CD8-positive, alpha-beta memory T cell (primary cell): ENCODE measurements around the gene GGTA1. TPM values are rescaled to one million over a fixed set of nuclear protein-coding genes. Genes with fewer than 3 reads are reported as not detected.
"Not testable (repeated sequence)": the region's sequence is repeated elsewhere in the genome, so short reads cannot be mapped to it uniquely, and the experiment has no call there.

ENCODE experiments used
- CTCF ChIA-PET: fragments of 350-600 bp; sonication (Branson Sonifier 250); formaldehyde crosslinking; loops from one replicate; lab custom pipeline; 2021; ENCODE audit warnings: antibody characterized with exemption; lab: Charles Lee
- POLR2A ChIA-PET: fragments of 350-600 bp; sonication (Branson Sonifier 250); formaldehyde crosslinking; loops from one replicate; lab custom pipeline; 2021; ENCODE audit warnings: antibody characterized with exemption; lab: Charles Lee
- DNase-seq, 5 donors: peaks; one replicate each; pipeline versions ENCODE4 v3.0.0 to v3.0.0-alpha.2; 2020 to 2022; ENCODE audit warnings: mixed read lengths in 1 of 5
- H3K27ac ChIP-seq: one replicate; pipeline ENCODE4 v1.7.0; 2013; ENCODE audit warnings: low read depth, mild to moderate bottlenecking, low read length, moderate library complexity
- H3K27me3 ChIP-seq: 2 replicates; pipeline ENCODE4 v1.7.0; 2013; ENCODE audit warnings: low read length, mild to moderate bottlenecking; ENCODE audit not compliant: insufficient read depth, poor library complexity, severe bottlenecking
- H3K36me3 ChIP-seq: 2 replicates; pipeline ENCODE4 v1.7.0; 2013; ENCODE audit warnings: mild to moderate bottlenecking, low read length, moderate library complexity; ENCODE audit not compliant: insufficient read depth
- H3K4me1 ChIP-seq: 2 replicates; pipeline ENCODE4 v1.7.0; 2013; ENCODE audit warnings: mild to moderate bottlenecking, low read length, moderate library complexity; ENCODE audit not compliant: insufficient read depth
- H3K4me3 ChIP-seq: 2 replicates; pipeline ENCODE4 v1.7.0; 2013; ENCODE audit warnings: mild to moderate bottlenecking, low read length
- H3K9me3 ChIP-seq: 2 replicates; pipeline ENCODE4 v1.7.0; 2013; ENCODE audit warnings: mild to moderate bottlenecking, low read length
- H3K27ac Mint-ChIP-seq, 8 donors: one replicate each; pipeline ENCODE4 v1.8.0; 2020 to 2021; ENCODE audit warnings: mixed read lengths in 8 of 8, mild to moderate bottlenecking in 6 of 8, inconsistent platforms in 3 of 8, moderate library complexity in 3 of 8
- H3K27me3 Mint-ChIP-seq, 2 donors: one replicate each; pipeline ENCODE4 v1.8.0; 2020 to 2021; ENCODE audit warnings: mixed read lengths in 2 of 2, mild to moderate bottlenecking in 1 of 2, moderate library complexity in 1 of 2
- H3K36me3 Mint-ChIP-seq, 3 donors: one replicate each; pipeline ENCODE4 v1.8.0; 2020 to 2021; ENCODE audit warnings: mixed read lengths in 3 of 3, inconsistent platforms in 1 of 3, mild to moderate bottlenecking in 1 of 3
- H3K4me1 Mint-ChIP-seq, 3 donors: one replicate each; pipeline ENCODE4 v1.8.0; 2020 to 2021; ENCODE audit warnings: mixed read lengths in 3 of 3, inconsistent platforms in 1 of 3, mild to moderate bottlenecking in 1 of 3
- H3K4me3 Mint-ChIP-seq, 7 donors: one replicate each; pipeline ENCODE4 v1.8.0; 2020 to 2021; ENCODE audit warnings: mixed read lengths in 7 of 7, mild to moderate bottlenecking in 6 of 7, moderate library complexity in 4 of 7, inconsistent platforms in 2 of 7
- H3K9me3 Mint-ChIP-seq, 5 donors: one replicate each; pipeline ENCODE4 v1.8.0; 2020 to 2022; ENCODE audit warnings: mixed read lengths in 5 of 5, mild to moderate bottlenecking in 3 of 5, moderate library complexity in 2 of 5, inconsistent platforms in 1 of 5
- polyA plus RNA-seq: library from polyadenylated mRNA; unstranded; fragments of 300-500 nt; fragmentation: Illumina TruSeq; gene quantifications from one replicate; pipeline ENCODE4 v1.2.3, GENCODE V29; 2021
- total RNA-seq, 2 experiments: library from RNA; stranded (reverse); gene quantifications; one replicate each; pipeline ENCODE4 v1.2.3, GENCODE V29; 2021

GGTA1 gene
- total and polyA plus RNA-seq, 3 experiments from 2014 or later, result not detected

- no peak overlapping the region for H3K27ac ChIP-seq
- no peaks in the 10 kb centered on the region for H3K9me3 ChIP-seq
- H3K4me1 ChIP-seq, result no peaks in the 10 kb centered on the region
- no peaks in the 10 kb centered on the region for H3K27me3 ChIP-seq
- DNase-seq, result no peak
- Mint-ChIP-seq H3K4me1 (no peaks in the 10 kb centered on the region), H3K36me3 (no peaks in the 10 kb centered on the region), H3K9me3 (no peaks in the 10 kb centered on the region), H3K27me3 (peaks cover 1 to 18% of the 10 kb centered on the region in 2 donors), H3K27ac (no peak overlapping the region), H3K4me3 (no peak overlapping the region)
- POLR2A ChIA-PET, result no interaction called here
- no peak overlapping the region for H3K4me3 ChIP-seq
- H3K36me3 ChIP-seq, result no peaks in the 10 kb centered on the region
- CTCF ChIA-PET, result no interaction called here
Measured at GRCh38 chr9:121537283-121537682, 37.6 kb upstream of the GGTA1 start.

GRCh38 chr9:121532881-121533280 lies 33.2 kb upstream of the GGTA1 start:
- ChIA-PET CTCF (interaction anchor here (1.0 kb wide), 1 partner anchor 14 kb away, joined by 3 read pairs; no protein-coding TSS in a partner anchor), POLR2A (no interaction called here)
- H3K27ac Mint-ChIP-seq, result no peak overlapping the region
- Histone ChIP-seq H3K4me3 (no peak overlapping the region), H3K36me3 (no peaks in the 10 kb centered on the region), H3K27me3 (no peaks in the 10 kb centered on the region), H3K27ac (no peak overlapping the region), H3K9me3 (no peaks in the 10 kb centered on the region), H3K4me1 (no peaks in the 10 kb centered on the region)
- H3K36me3 Mint-ChIP-seq, result no peaks in the 10 kb centered on the region
- H3K27me3 Mint-ChIP-seq, result peaks cover 14 to 18% of the 10 kb centered on the region in 2 donors
- no peak overlapping the region for H3K4me3 Mint-ChIP-seq
- DNase-seq, result no peak
- H3K4me1 Mint-ChIP-seq, result no peaks in the 10 kb centered on the region
- H3K9me3 Mint-ChIP-seq, result no peaks in the 10 kb centered on the region

- POLR2A ChIA-PET, result no interaction called here
Measured at GRCh38 chr9:121529237-121529987, 29.8 kb upstream of the GGTA1 start.

GRCh38 chr9:121528642-121529041 lies 29.0 kb upstream of the GGTA1 start:
- Mint-ChIP-seq H3K4me3 (no peak overlapping the region), H3K36me3 (no peaks in the 10 kb centered on the region), H3K27ac (no peak overlapping the region), H3K4me1 (no peaks in the 10 kb centered on the region), H3K9me3 (no peaks in the 10 kb centered on the region), H3K27me3 (peaks cover 17 to 31% of the 10 kb centered on the region in 2 donors)
- H3K4me3 ChIP-seq, result no peak overlapping the region
- H3K9me3 ChIP-seq, result no peaks in the 10 kb centered on the region
- CTCF ChIA-PET, result no interaction called here
- DNase-seq, result no peak
- no peaks in the 10 kb centered on the region for H3K4me1 ChIP-seq
- H3K27me3 ChIP-seq, result no peaks in the 10 kb centered on the region
- POLR2A ChIA-PET, result no interaction called here
- H3K27ac ChIP-seq, result no peak overlapping the region
- H3K36me3 ChIP-seq, result no peaks in the 10 kb centered on the region

More at GRCh38 chr9:121529237-121529987, 29.8 kb upstream of the GGTA1 start:
- Histone ChIP-seq H3K4me1 (no peaks in the 10 kb centered on the region), H3K36me3 (no peaks in the 10 kb centered on the region), H3K4me3 (no peak overlapping the region), H3K27ac (no peak overlapping the region), H3K27me3 (no peaks in the 10 kb centered on the region), H3K9me3 (no peaks in the 10 kb centered on the region)
- CTCF ChIA-PET, result no interaction called here
- Mint-ChIP-seq H3K4me3 (no peak overlapping the region), H3K27ac (no peak overlapping the region), H3K4me1 (no peaks in the 10 kb centered on the region), H3K27me3 (peaks cover 17 to 30% of the 10 kb centered on the region in 2 donors), H3K9me3 (no peaks in the 10 kb centered on the region), H3K36me3 (no peaks in the 10 kb centered on the region)
- no peak for DNase-seq

- Mint-ChIP-seq H3K27me3 (peaks cover 21 to 28% of the 10 kb centered on the region in 2 donors), H3K9me3 (peaks cover 0 to 2% (median 0%) of the 10 kb centered on the region in 5 donors), H3K36me3 (no peaks in the 10 kb centered on the region), H3K4me3 (no peak overlapping the region), H3K4me1 (no peaks in the 10 kb centered on the region), H3K27ac (no peak overlapping the region)
- ChIA-PET POLR2A (no interaction called here), CTCF (no interaction called here)
- no peak for DNase-seq
- Histone ChIP-seq H3K36me3 (no peaks in the 10 kb centered on the region), H3K4me1 (no peaks in the 10 kb centered on the region), H3K27me3 (no peaks in the 10 kb centered on the region), H3K9me3 (no peaks in the 10 kb centered on the region), H3K27ac (no peak overlapping the region), H3K4me3 (no peak overlapping the region)
Measured at GRCh38 chr9:121527371-121527770, 27.7 kb upstream of the GGTA1 start.

GRCh38 chr9:121519688-121520087 lies 20.0 kb upstream of the GGTA1 start:
- H3K36me3 Mint-ChIP-seq, H3K9me3 Mint-ChIP-seq, H3K9me3 ChIP-seq, DNase-seq, H3K36me3 ChIP-seq, H3K4me1 Mint-ChIP-seq, H3K27ac Mint-ChIP-seq, H3K27me3 ChIP-seq, CTCF ChIA-PET, H3K4me3 ChIP-seq, H3K4me1 ChIP-seq, H3K27ac ChIP-seq, POLR2A ChIA-PET, H3K4me3 Mint-ChIP-seq: not testable (repeated sequence)
- H3K27me3 Mint-ChIP-seq, result peaks cover 13 to 53% of the 10 kb centered on the region in 2 donors

- CTCF ChIA-PET, result no interaction called here
- peaks cover 0 to 3% (median 0%) of the 10 kb centered on the region in 5 donors for H3K9me3 Mint-ChIP-seq
- no peak overlapping the region for H3K4me3 Mint-ChIP-seq
- Histone ChIP-seq H3K9me3 (no peaks in the 10 kb centered on the region), H3K27me3 (no peaks in the 10 kb centered on the region), H3K27ac (no peak overlapping the region), H3K4me3 (no peak overlapping the region), H3K4me1 (no peaks in the 10 kb centered on the region), H3K36me3 (no peaks in the 10 kb centered on the region)
- no peaks in the 10 kb centered on the region for H3K4me1 Mint-ChIP-seq
- no peak for DNase-seq
- H3K27me3 Mint-ChIP-seq, result peaks cover 16 to 52% of the 10 kb centered on the region in 2 donors
- no peak overlapping the region for H3K27ac Mint-ChIP-seq
- POLR2A ChIA-PET, result no interaction called here
- H3K36me3 Mint-ChIP-seq, result no peaks in the 10 kb centered on the region
Measured at GRCh38 chr9:121518634-121519033, 19.0 kb upstream of the GGTA1 start.

GRCh38 chr9:121513166-121513565 lies 13.5 kb upstream of the GGTA1 start:
- H3K4me1 Mint-ChIP-seq, H3K4me3 Mint-ChIP-seq, CTCF ChIA-PET, H3K4me3 ChIP-seq, H3K36me3 Mint-ChIP-seq, POLR2A ChIA-PET, H3K27ac ChIP-seq, H3K4me1 ChIP-seq, H3K27ac Mint-ChIP-seq, H3K9me3 Mint-ChIP-seq, H3K9me3 ChIP-seq, H3K36me3 ChIP-seq, H3K27me3 ChIP-seq, DNase-seq: not testable (repeated sequence)
- H3K27me3 Mint-ChIP-seq, result peaks cover 10 to 27% of the 10 kb centered on the region in 2 donors
